Measurements from ENCODE around the gene POLR1D. TPM values are rescaled to one million over a fixed set of nuclear protein-coding genes. Genes with fewer than 3 reads are reported as not detected.

Gene POLR1D, protein sequence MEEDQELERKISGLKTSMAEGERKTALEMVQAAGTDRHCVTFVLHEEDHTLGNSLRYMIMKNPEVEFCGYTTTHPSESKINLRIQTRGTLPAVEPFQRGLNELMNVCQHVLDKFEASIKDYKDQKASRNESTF
- 100 to 1,000 TPM; 145 to 192 (median 165) TPM for polyA plus RNA-seq
- long read RNA-seq, donor 1, transcript POLR1D-206 (3 exons, 1,723 nt), result minor isoform, 6 of 214 reads
- long read RNA-seq, donor 1, transcript POLR1D-201 (2 exons, 1,166 nt), result major isoform, 97 of 214 reads
- long read RNA-seq, donor 1, transcript POLR1D-203 (3 exons, 2,036 nt), result minor isoform, 43 of 214 reads
- long read RNA-seq, donor 1, transcript POLR1D-211 (1 exons, 1,634 nt), result minor isoform, 17 of 214 reads
- long read RNA-seq, donor 1, partial matches to known transcripts, result 31 of 214 reads
- long read RNA-seq, donor 1, other reads (novel, unspliced or antisense), result 15 of 214 reads
- long read RNA-seq, donor 2, transcript POLR1D-201 (2 exons, 1,166 nt), result major isoform, 27 of 42 reads
- long read RNA-seq, donor 2, transcript POLR1D-203 (3 exons, 2,036 nt), result minor isoform, 12 of 42 reads
- long read RNA-seq, donor 2, partial matches to known transcripts, result 0 of 42 reads
- long read RNA-seq, donor 2, other reads (novel, unspliced or antisense), result 0 of 42 reads
- long read RNA-seq, donor 3, transcript POLR1D-211 (1 exons, 1,634 nt), result minor isoform, 5 of 47 reads
- long read RNA-seq, donor 3, transcript POLR1D-203 (3 exons, 2,036 nt), result minor isoform, 12 of 47 reads
- long read RNA-seq, donor 3, transcript POLR1D-201 (2 exons, 1,166 nt), result major isoform, 22 of 47 reads
- long read RNA-seq, donor 3, partial matches to known transcripts, result 0 of 47 reads
- long read RNA-seq, donor 3, other reads (novel, unspliced or antisense), result 5 of 47 reads
- long read RNA-seq, donor 4, partial matches to known transcripts, result 0 of 2 reads
- long read RNA-seq, donor 4, other reads (novel, unspliced or antisense), result 0 of 2 reads
- long read RNA-seq, donor 5, partial matches to known transcripts, result 0 of 11 reads
- long read RNA-seq, donor 5, other reads (novel, unspliced or antisense), result 0 of 11 reads
- long read RNA-seq, donor 6, transcript POLR1D-203 (3 exons, 2,036 nt), result minor isoform, 21 of 92 reads
- long read RNA-seq, donor 6, transcript POLR1D-201 (2 exons, 1,166 nt), result major isoform, 54 of 92 reads
- long read RNA-seq, donor 6, partial matches to known transcripts, result 0 of 92 reads
- long read RNA-seq, donor 6, other reads (novel, unspliced or antisense), result 7 of 92 reads
- long read RNA-seq, donor 7, result 0 reads
- long read RNA-seq, donor 8, transcript POLR1D-203 (3 exons, 2,036 nt), result major isoform, 7 of 9 reads
- long read RNA-seq, donor 8, partial matches to known transcripts, result 0 of 9 reads
- long read RNA-seq, donor 8, other reads (novel, unspliced or antisense), result 0 of 9 reads
- long read RNA-seq, donor 9, transcript POLR1D-201 (2 exons, 1,166 nt), result major isoform, 6 of 9 reads
- long read RNA-seq, donor 9, partial matches to known transcripts, result 0 of 9 reads
- long read RNA-seq, donor 9, other reads (novel, unspliced or antisense), result 0 of 9 reads
- long read RNA-seq, donor 10, transcript POLR1D-211 (1 exons, 1,634 nt), result minor isoform, 6 of 99 reads
- long read RNA-seq, donor 10, transcript POLR1D-203 (3 exons, 2,036 nt), result minor isoform, 37 of 99 reads
- long read RNA-seq, donor 10, transcript POLR1D-201 (2 exons, 1,166 nt), result major isoform, 51 of 99 reads
- long read RNA-seq, donor 10, partial matches to known transcripts, result 0 of 99 reads
- long read RNA-seq, donor 10, other reads (novel, unspliced or antisense), result 0 of 99 reads

DNA sequence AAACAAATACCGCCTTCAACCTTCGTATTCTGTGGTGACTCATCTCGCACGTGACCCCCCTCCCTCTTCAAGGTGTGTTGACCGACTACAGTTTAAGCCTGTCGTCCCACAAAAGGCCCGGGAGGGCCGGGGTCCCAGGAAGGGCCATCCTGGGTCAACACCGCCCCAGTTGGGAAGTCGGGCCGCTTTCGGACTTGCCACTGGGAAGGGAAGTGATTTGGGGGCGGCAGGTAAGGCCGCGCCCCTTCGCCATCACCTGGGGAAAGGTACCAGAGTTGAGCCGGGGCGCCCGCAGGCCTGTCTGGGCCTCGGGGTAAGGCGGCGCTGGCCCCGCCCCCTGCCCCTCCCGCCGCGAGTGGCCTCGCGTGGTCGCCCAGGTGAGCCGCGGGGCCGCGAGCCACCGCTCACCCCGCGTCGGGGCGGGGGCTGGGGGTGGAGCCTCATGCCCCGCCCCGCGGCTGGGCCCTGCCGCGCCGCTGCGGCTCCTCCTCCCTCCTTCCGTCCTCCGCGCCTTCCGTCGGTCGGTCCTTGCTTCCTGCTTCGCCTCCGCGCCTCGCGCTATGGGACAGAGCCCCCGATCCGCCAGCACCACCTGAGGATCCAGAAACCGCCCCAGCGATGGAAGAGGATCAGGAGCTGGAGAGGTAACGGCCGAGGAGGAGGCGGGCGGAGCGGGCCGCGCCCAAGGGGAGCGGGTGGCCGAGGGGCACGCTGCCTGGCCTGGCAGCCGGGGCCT lies at the start of gene POLR1D:
TSS of gene POLR1D (plus strand) at position 527 of the 736 bp plus-strand sequence. CDS start at position 619, 92 bp downstream.
- DNase-seq (peak; percentile 95 to 97), FAIRE-seq (no peak)
- peaks cover 2 to 28% (median 11%) of the 10 kb centered on the region in 3 donors for H3K4me1 ChIP-seq (ENCODE audit: control insufficient read depth in 3 of 3, insufficient read depth in 2 of 3, low read depth in 1 of 3, low read length in 2 of 3)
- 0 to 1% (median 0%) methylated on average over 53 to 71 of the region's 71 CpGs for WGBS, 3 donors
- no peaks in the 10 kb centered on the region for H3K9me3 ChIP-seq (ENCODE audit: control insufficient read depth in 2 of 2, insufficient read depth in 1 of 2, low read depth in 1 of 2, low read length in 1 of 2)
- H3K27ac ChIP-seq (ENCODE audit: low read depth in 1 of 3, low read length in 2 of 3), result peak within 1 kb of the TSS; percentile 87 to 99 (median 98)
- H3K36me3 ChIP-seq (ENCODE audit: control insufficient read depth in 3 of 3, insufficient read depth in 2 of 3, low read depth in 1 of 3, low read length in 3 of 3), result no peaks in the 10 kb centered on the region
- peak within 1 kb of the TSS; percentile 77 to 88 (median 77) for H3K4me3 ChIP-seq (ENCODE audit: low read depth in 1 of 3, low read length in 3 of 3)
- H3K27me3 ChIP-seq (ENCODE audit: control insufficient read depth in 3 of 3, insufficient read depth in 3 of 3, low read length in 3 of 3), result no peaks in the 10 kb centered on the region

DNA sequence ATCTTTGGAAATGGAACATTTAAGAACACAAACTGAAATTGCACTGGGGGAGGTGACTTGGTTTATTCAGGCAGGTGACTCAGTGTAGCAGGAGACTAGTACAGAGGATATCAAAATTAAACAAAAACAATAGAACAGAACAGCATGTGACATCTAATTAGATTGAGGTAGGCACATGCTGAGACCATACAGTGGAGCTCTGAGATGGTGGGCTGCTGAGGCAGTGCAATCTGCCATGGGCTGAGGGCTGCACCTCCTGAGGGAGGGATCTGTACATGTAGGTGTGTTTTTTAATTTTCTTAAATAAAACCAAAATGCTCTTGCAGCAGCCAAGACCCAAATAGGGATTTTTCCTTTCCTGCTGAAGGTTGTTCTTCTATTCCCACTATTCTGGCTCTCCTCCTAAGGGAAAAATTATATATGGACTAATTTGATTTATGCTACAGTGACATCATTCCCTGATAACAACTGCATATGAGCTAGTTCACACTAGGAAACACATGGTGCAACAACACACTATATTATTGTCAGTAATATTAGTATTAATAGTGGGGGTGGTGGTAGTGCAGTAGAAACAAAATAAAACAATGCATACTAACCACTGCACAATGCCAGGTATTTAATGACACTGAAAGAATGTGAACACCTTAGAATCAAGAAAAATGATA lies 49.3 kb upstream of the POLR1D start:
- no peak for FAIRE-seq
- no peak for DNase-seq
- Histone ChIP-seq H3K27me3 (ENCODE audit: control insufficient read depth in 3 of 3, insufficient read depth in 3 of 3, low read length in 3 of 3) (no peaks in the 10 kb centered on the region), H3K36me3 (ENCODE audit: control insufficient read depth in 3 of 3, insufficient read depth in 2 of 3, low read depth in 1 of 3, low read length in 3 of 3) (peaks cover 3 to 14% (median 13%) of the 10 kb centered on the region in 3 donors), H3K9me3 (ENCODE audit: control insufficient read depth in 2 of 2, insufficient read depth in 1 of 2, low read depth in 1 of 2, low read length in 1 of 2) (no peaks in the 10 kb centered on the region), H3K4me3 (ENCODE audit: low read depth in 1 of 3, low read length in 3 of 3) (no peak overlapping the region), H3K4me1 (ENCODE audit: control insufficient read depth in 3 of 3, insufficient read depth in 2 of 3, low read depth in 1 of 3, low read length in 2 of 3) (peaks cover 0 to 3% (median 3%) of the 10 kb centered on the region in 3 donors), H3K27ac (ENCODE audit: low read depth in 1 of 3, low read length in 2 of 3) (peak overlapping the region in 1 of 3 donors; percentile 41)

DNA sequence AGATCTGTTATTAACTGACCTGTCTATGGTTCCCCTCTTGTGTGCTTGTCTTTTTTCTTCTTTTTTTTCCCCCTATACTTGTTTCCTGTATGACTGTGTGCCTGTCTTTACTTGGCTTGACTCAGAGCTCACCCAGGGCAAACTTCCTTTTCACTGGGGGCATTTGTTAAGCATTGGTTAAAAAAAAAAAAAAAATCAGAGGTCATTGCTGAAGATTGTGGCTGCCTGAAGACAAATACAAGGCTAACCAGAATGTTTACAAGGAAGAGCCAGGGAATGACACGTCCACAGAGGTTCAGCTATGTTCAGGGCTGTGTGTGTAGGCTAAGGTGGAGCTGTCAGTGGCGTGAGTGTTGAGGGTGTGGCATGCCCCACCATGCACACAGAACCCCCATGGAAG lies 48.4 kb upstream of the POLR1D start:
- Histone ChIP-seq H3K27me3 (ENCODE audit: control insufficient read depth in 3 of 3, insufficient read depth in 3 of 3, low read length in 3 of 3) (no peaks in the 10 kb centered on the region), H3K27ac (ENCODE audit: low read depth in 1 of 3, low read length in 2 of 3) (no peak overlapping the region), H3K36me3 (ENCODE audit: control insufficient read depth in 3 of 3, insufficient read depth in 2 of 3, low read depth in 1 of 3, low read length in 3 of 3) (peaks cover 3 to 10% (median 9%) of the 10 kb centered on the region in 3 donors), H3K4me1 (ENCODE audit: control insufficient read depth in 3 of 3, insufficient read depth in 2 of 3, low read depth in 1 of 3, low read length in 2 of 3) (peaks cover 0 to 3% (median 3%) of the 10 kb centered on the region in 3 donors), H3K4me3 (ENCODE audit: low read depth in 1 of 3, low read length in 3 of 3) (no peak overlapping the region), H3K9me3 (ENCODE audit: control insufficient read depth in 2 of 2, insufficient read depth in 1 of 2, low read depth in 1 of 2, low read length in 1 of 2) (no peaks in the 10 kb centered on the region)
- FAIRE-seq (no peak), DNase-seq (no peak)
- WGBS, 3 donors, result 69 to 74% (median 71%) methylated on average over 2 of the region's 2 CpGs

DNA sequence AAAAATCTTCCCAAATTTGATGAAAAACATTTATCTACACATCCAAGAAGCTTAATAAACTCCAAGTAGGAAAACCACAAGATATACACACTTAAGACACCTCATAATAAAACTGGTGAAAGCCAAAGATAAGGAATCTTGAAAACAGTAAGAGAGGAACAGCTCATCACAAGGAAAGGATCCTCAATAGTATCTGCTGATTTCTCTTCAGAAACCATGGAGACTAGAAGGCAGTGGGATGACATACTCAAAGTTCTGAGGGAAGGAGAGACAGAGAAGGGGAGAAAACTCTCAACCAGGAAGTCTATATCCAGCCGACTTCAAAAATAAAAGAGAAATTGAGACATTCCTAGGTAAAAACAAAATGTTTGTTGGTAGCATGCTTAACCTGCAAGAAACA lies 47.0 kb upstream of the POLR1D start:
- Histone ChIP-seq H3K9me3 (ENCODE audit: control insufficient read depth in 2 of 2, insufficient read depth in 1 of 2, low read depth in 1 of 2, low read length in 1 of 2) (no peaks in the 10 kb centered on the region), H3K4me3 (ENCODE audit: low read depth in 1 of 3, low read length in 3 of 3) (no peak overlapping the region), H3K27ac (ENCODE audit: low read depth in 1 of 3, low read length in 2 of 3) (no peak overlapping the region), H3K36me3 (ENCODE audit: control insufficient read depth in 3 of 3, insufficient read depth in 2 of 3, low read depth in 1 of 3, low read length in 3 of 3) (peaks cover 0 to 10% (median 10%) of the 10 kb centered on the region in 3 donors), H3K27me3 (ENCODE audit: control insufficient read depth in 3 of 3, insufficient read depth in 3 of 3, low read length in 3 of 3) (no peaks in the 10 kb centered on the region), H3K4me1 (ENCODE audit: control insufficient read depth in 3 of 3, insufficient read depth in 2 of 3, low read depth in 1 of 3, low read length in 2 of 3) (peaks cover 0 to 3% (median 3%) of the 10 kb centered on the region in 3 donors)
- WGBS, 3 donors, result 94 to 97% (median 96%) methylated on average over 1 of the region's 1 CpG
- DNase-seq, result no peak
- FAIRE-seq, result no peak

DNA sequence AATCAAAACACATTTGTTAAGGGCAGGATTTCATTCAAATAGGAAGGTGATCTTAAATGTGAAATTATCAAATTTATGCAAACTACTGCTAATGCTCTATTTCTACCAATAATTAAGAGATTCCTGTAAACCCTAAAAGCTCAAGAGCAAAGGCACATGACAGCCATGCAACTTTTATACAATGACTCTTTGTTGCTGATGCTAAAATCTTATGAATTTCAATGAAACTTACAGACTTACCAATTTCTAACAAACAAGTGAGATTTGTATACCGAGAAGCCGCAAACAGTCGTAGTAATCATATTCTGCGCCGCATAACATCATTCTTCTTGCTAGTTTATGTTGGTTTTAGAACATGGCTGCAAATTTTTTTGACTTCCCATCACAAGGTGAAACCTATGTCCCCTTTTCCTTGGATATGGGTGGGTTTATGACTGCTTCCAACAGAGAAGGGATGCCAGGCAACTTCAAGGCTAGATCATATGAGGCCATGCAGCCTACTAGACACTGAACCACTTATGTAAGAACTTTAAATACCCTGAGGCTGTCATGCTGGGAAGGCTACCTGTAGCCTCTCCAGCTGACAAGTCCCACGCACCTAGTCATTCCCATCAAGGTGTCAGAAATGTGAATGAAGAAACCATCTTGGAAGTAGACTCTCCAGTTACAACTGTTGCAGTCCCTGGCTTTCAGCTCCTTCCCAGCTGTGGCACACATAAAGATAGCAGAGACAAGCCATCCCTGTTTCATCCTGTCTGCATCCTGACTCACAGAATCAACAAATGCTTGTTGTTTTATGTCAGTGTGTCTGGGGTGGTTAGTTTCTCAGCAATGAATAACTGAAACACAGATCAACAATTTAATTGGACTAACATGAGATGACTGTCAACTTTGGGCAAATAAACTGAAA lies 43.3 kb upstream of the POLR1D start:
- H3K27ac ChIP-seq (ENCODE audit: low read depth in 1 of 3, low read length in 2 of 3), result no peak overlapping the region
- WGBS, 3 donors, result 94 to 98% (median 98%) methylated on average over 6 of the region's 6 CpGs
- H3K4me1 ChIP-seq (ENCODE audit: control insufficient read depth in 3 of 3, insufficient read depth in 2 of 3, low read depth in 1 of 3, low read length in 2 of 3), result peaks cover 0 to 1% (median under 1%) of the 10 kb centered on the region in 3 donors
- no peaks in the 10 kb centered on the region for H3K27me3 ChIP-seq (ENCODE audit: control insufficient read depth in 3 of 3, insufficient read depth in 3 of 3, low read length in 3 of 3)
- DNase-seq (no peak), FAIRE-seq (no peak)
- no peaks in the 10 kb centered on the region for H3K9me3 ChIP-seq (ENCODE audit: control insufficient read depth in 2 of 2, insufficient read depth in 1 of 2, low read depth in 1 of 2, low read length in 1 of 2)
- peaks cover 0 to 11% (median 7%) of the 10 kb centered on the region in 3 donors for H3K36me3 ChIP-seq (ENCODE audit: control insufficient read depth in 3 of 3, insufficient read depth in 2 of 3, low read depth in 1 of 3, low read length in 3 of 3)
- H3K4me3 ChIP-seq (ENCODE audit: low read depth in 1 of 3, low read length in 3 of 3), result no peak overlapping the region

DNA sequence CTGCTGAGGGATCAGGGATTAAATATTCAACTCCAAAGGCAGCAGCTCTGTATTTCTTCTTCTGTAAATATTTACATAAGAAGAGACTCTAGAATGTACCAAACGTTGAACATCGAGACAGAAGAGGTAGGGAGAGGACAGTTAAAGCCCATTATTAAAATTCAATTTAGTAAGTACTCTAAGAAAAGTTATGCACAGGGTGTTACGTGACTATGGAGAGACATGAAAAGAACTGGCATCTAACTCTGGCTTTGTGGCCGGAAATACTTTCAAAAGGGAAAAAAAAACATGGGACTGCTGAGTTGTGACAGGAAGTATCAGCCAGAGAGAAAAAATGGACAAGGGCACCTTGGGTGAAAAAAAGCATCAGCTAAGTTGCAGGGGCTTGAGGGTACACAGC lies 38.0 kb upstream of the POLR1D start:
- DNase-seq, result no peak
- no peaks in the 10 kb centered on the region for H3K9me3 ChIP-seq (ENCODE audit: control insufficient read depth in 2 of 2, insufficient read depth in 1 of 2, low read depth in 1 of 2, low read length in 1 of 2)
- H3K4me3 ChIP-seq (ENCODE audit: low read depth in 1 of 3, low read length in 3 of 3), result no peak overlapping the region
- H3K36me3 ChIP-seq (ENCODE audit: control insufficient read depth in 3 of 3, insufficient read depth in 2 of 3, low read depth in 1 of 3, low read length in 3 of 3), result peaks cover 0 to 4% (median 3%) of the 10 kb centered on the region in 3 donors
- H3K27ac ChIP-seq (ENCODE audit: low read depth in 1 of 3, low read length in 2 of 3), result no peak overlapping the region
- H3K4me1 ChIP-seq (ENCODE audit: control insufficient read depth in 3 of 3, insufficient read depth in 2 of 3, low read depth in 1 of 3, low read length in 2 of 3), result peaks cover 2 to 5% (median 4%) of the 10 kb centered on the region in 3 donors
- 35 to 56% (median 52%) methylated on average over 4 of the region's 4 CpGs for WGBS, 3 donors
- FAIRE-seq, result no peak
- no peaks in the 10 kb centered on the region for H3K27me3 ChIP-seq (ENCODE audit: control insufficient read depth in 3 of 3, insufficient read depth in 3 of 3, low read length in 3 of 3)
